ENCODE data around the gene LRRC72.

- TF ChIP-seq, protein P1, sequence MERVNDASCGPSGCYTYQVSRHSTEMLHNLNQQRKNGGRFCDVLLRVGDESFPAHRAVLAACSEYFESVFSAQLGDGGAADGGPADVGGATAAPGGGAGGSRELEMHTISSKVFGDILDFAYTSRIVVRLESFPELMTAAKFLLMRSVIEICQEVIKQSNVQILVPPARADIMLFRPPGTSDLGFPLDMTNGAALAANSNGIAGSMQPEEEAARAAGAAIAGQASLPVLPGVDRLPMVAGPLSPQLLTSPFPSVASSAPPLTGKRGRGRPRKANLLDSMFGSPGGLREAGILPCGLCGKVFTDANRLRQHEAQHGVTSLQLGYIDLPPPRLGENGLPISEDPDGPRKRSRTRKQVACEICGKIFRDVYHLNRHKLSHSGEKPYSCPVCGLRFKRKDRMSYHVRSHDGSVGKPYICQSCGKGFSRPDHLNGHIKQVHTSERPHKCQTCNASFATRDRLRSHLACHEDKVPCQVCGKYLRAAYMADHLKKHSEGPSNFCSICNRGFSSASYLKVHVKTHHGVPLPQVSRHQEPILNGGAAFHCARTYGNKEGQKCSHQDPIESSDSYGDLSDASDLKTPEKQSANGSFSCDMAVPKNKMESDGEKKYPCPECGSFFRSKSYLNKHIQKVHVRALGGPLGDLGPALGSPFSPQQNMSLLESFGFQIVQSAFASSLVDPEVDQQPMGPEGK (CRISPR knock-in tag; IDR thresholded peaks at IDR 0.05; ENCODE audit: borderline replicate concordance) = no peak
- TF ChIP-seq GLIS3 (CRISPR knock-in tag; IDR thresholded peaks at IDR 0.05) (no peak), ZFP3 (CRISPR knock-in tag; IDR thresholded peaks at IDR 0.05) (no peak), CSRNP3 (CRISPR knock-in tag; IDR thresholded peaks at IDR 0.05) (no peak), CREB5 (CRISPR knock-in tag; IDR thresholded peaks at IDR 0.05; ENCODE audit: low read depth) (no peak)
Observed at GRCh38 chr7:16494955-16495719, 31.5 kb upstream of the LRRC72 start.
